Heart left ventricle (tissue), 16 donors: ENCODE results near the gene GMCL1. TPM values are rescaled to one million over a fixed set of nuclear protein-coding genes. Genes with fewer than 3 reads are reported as not detected.

Experiments
- ATAC-seq, 4 donors: fragments of 200-7000 bp; cut with Tn5 transposase; one replicate each; pipeline ENCODE4 v1.9.1; 2020 to 2022; ENCODE audit warnings: moderate library complexity in 4 of 4, mild to moderate bottlenecking in 3 of 4, moderate number of reproducible peaks in 1 of 4
- DNase-seq, 5 donors: peaks; one replicate each; pipeline ENCODE4 v3.0.0-alpha.2; 2020
- H3K27ac ChIP-seq, 12 donors: fragments of 200-600 bp; sonication (generic) in 4 of 12; one replicate each; pipeline versions ENCODE4 v1.5.0 to v1.8.0; 2016 to 2022; ENCODE audit warnings: mild to moderate bottlenecking in 2 of 12
- H3K27me3 ChIP-seq, 9 donors: fragments of 200-600 bp; sonication (generic) in 2 of 9; one replicate each; pipeline versions ENCODE4 v1.5.1 to v1.8.0; 2016 to 2022; ENCODE audit warnings: mild to moderate bottlenecking in 3 of 9
- H3K36me3 ChIP-seq, 9 donors: fragments of 200-600 bp; sonication (generic) in 2 of 9; one replicate each; pipeline versions ENCODE4 v1.5.0 to v1.8.0; 2018 to 2022; ENCODE audit warnings: mild to moderate bottlenecking in 2 of 9
- H3K4me1 ChIP-seq, 12 donors: fragments of 200-600 bp; sonication (generic) in 4 of 12; one replicate each; pipeline versions ENCODE4 v1.5.0 to v1.8.0; 2016 to 2022; ENCODE audit warnings: mild to moderate bottlenecking in 3 of 12
- H3K4me3 ChIP-seq, 12 donors: fragments of 200-600 bp; sonication (generic) in 4 of 12; one replicate each; pipeline versions ENCODE4 v1.5.0 to v1.8.0; 2017 to 2022; ENCODE audit warnings: mild to moderate bottlenecking in 9 of 12, moderate library complexity in 4 of 12
- H3K9me3 ChIP-seq, 12 donors: fragments of 200-600 bp; sonication (generic) in 4 of 12; one replicate each; pipeline versions ENCODE4 v1.5.0 to v1.8.0; 2016 to 2022; ENCODE audit warnings: mild to moderate bottlenecking in 1 of 12
- POLR2A ChIP-seq, 2 donors: fragments of 450-650 bp; IDR thresholded peaks; one replicate each; pipeline ENCODE4 v1.6.1; 2017; ENCODE audit warnings: antibody characterized with exemption in 2 of 2, mild to moderate bottlenecking in 2 of 2, moderate library complexity in 2 of 2
- WGBS, 4 donors: extraction: QIAGEN DNeasy Blood & Tissue Kit in 2 of 4; methylation state at CpG; one replicate each; pipeline versions ENCODE4 v1.1.5 to v1.1.7; 2013 to 2018; 5-methylcytosine and 5-hydroxymethylcytosine counted together
- intact Hi-C, 10 donors: fragments of 100-400 bp; cut with DNase I; formaldehyde crosslinking; loops; one replicate each; pipeline versions ENCODE4 v1.11.1 to v1.14.2; 2022
- polyA plus RNA-seq, 2 donors: library from polyadenylated mRNA; stranded (reverse); fragments of 200-250 nt; gene quantifications; one replicate each; pipeline ENCODE4 v1.2.3, GENCODE V29; 2013
- total RNA-seq, 9 donors: library from RNA; depleted of rRNA in 2 of 9; stranded (reverse); fragments of >200 nt in 2 of 9; fragmentation: NEBNext Ultra II Directional in 3 of 9; extraction: Animal tissue kit (Norgen Biotek cat#: 25700) in 3 of 9; gene quantifications; one replicate each; pipeline versions ENCODE4 v1.1.0 to v1.2.4, GENCODE V29; 2016 to 2023
- TF ChIP-seq, protein P1 (sequence below), 12 donors: fragments of 200-600 bp; sonication (generic) in 4 of 12; IDR thresholded peaks; one replicate each; pipeline versions ENCODE4 v1.5.0 to v1.8.0; 2018 to 2022; ENCODE audit warnings: antibody characterized with exemption in 12 of 12, mild to moderate bottlenecking in 5 of 12
- donor health status: ischemic (EF 13 %, LVEDD 7.1; RV severe dilation, severe dysfunction).
- donor health status: healthy with polysubstance abuse.
- donor health status: DM: no; HTN: yes; CAD: no.
- donor health status: DM: no; HTN: no; CAD: no.
- donor health status: ischemic (EF 25% LVEDD 6.9; RV normal size, moderate dysfunction).
- donor health status: ischemic (EF 25% LVEDD 5.7; RV mildly dilated, moderate dysfunction).
- donor health status: healthy.
- donor health status: DM: yes; HTN: yes; CAD: no.
- donor health status: ischemic (EF 35%, LVEDD 5.7; RV mildly dilated, moderate dysfunction).
- donor health status: nonischemic (EF 11% LVEDD 7.7; RV severe dilation, severe dysfunction).
- donor health status: DM: yes; HTN: yes; CAD: no.
- donor health status: PGD.
- donor health status: ischemic (EF 29% LVEDD 5.4; RV normal size, mild dysfunction).
- donor health status: nonischemic (EF 23%, LVEDD 6.1; RV moderate dilation, normal function).

GMCL1 gene
- total and polyA plus RNA-seq, 11 donors: 1.8 to 7.2 (median 5.0) TPM

DNA sequence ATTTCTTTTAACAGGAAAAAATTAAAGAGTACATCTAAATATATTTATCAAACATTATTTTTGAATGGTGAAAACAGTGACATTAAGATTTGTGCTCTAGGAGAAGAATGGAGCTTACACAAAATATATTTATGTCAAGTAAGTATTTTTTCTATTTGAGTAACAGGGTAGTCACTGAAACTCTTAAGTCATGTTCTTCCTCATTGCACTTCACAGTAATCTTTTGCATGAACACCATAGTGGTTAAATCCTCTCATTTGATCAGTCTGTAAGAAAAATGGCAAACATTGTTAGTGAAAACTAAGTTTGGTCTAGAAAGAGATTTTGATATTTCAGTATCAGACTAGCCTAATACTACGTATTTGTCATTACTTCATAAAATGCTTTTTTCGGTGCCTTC is 8.1 kb downstream of the GMCL1 start:
- peaks cover 0 to 41% (median 30%) of the 10 kb centered on the region in 9 donors for H3K36me3 ChIP-seq
- ATAC-seq: no peak

DNA sequence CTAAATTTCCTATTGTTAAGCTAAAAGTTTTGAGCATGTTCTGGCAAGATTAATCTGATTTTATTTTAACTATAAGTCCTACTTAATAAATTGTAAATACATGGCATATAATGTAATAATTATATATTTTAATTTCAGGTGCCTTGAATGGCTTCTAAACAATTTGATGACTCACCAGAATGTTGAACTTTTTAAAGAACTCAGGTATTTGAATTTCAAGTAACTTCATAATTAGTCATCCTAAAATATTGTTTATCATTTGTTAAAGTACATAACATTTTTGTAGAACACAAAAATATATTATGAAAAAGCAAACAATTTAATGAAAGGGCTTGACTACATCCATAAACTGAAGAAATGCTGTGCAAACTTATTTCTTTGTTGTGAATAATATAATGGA is 14.5 kb downstream of the GMCL1 start:
- no peak for ATAC-seq
- Histone ChIP-seq H3K4me3 (no peak overlapping the region), H3K9me3 (no peaks in the 10 kb centered on the region), H3K27me3 (no peaks in the 10 kb centered on the region), H3K36me3 (peaks cover 0 to 91% (median 79%) of the 10 kb centered on the region in 9 donors), H3K4me1 (no peaks in the 10 kb centered on the region), H3K27ac (no peak overlapping the region)
- intact Hi-C loops: no loop called here
- TF ChIP-seq, protein P1, sequence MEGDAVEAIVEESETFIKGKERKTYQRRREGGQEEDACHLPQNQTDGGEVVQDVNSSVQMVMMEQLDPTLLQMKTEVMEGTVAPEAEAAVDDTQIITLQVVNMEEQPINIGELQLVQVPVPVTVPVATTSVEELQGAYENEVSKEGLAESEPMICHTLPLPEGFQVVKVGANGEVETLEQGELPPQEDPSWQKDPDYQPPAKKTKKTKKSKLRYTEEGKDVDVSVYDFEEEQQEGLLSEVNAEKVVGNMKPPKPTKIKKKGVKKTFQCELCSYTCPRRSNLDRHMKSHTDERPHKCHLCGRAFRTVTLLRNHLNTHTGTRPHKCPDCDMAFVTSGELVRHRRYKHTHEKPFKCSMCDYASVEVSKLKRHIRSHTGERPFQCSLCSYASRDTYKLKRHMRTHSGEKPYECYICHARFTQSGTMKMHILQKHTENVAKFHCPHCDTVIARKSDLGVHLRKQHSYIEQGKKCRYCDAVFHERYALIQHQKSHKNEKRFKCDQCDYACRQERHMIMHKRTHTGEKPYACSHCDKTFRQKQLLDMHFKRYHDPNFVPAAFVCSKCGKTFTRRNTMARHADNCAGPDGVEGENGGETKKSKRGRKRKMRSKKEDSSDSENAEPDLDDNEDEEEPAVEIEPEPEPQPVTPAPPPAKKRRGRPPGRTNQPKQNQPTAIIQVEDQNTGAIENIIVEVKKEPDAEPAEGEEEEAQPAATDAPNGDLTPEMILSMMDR (IDR thresholded peaks at IDR 0.05): no peak
- TF ChIP-seq POLR2A (IDR thresholded peaks at IDR 0.05): no peak
- DNase-seq: no peak

More for the DNA sequence above, 8.1 kb downstream of the GMCL1 start:
- intact Hi-C loops: loop anchor here in 1 of 10 donors (10.0 kb wide), 1 partner anchor 273 kb away; no protein-coding TSS in a partner anchor
- TF ChIP-seq, protein P1 (IDR thresholded peaks at IDR 0.05): no peak
- no peak for TF ChIP-seq POLR2A (IDR thresholded peaks at IDR 0.05)
- no peaks in the 10 kb centered on the region for H3K9me3 ChIP-seq
- H3K27ac ChIP-seq: no peak overlapping the region
- WGBS, 4 donors: 94 to 98% (median 96%) methylated on average over 2 of the region's 2 CpGs
- H3K27me3 ChIP-seq: no peaks in the 10 kb centered on the region
- no peak for DNase-seq
- no peak overlapping the region for H3K4me3 ChIP-seq
- peaks cover 0 to 10% (median 0%) of the 10 kb centered on the region in 12 donors for H3K4me1 ChIP-seq

DNA sequence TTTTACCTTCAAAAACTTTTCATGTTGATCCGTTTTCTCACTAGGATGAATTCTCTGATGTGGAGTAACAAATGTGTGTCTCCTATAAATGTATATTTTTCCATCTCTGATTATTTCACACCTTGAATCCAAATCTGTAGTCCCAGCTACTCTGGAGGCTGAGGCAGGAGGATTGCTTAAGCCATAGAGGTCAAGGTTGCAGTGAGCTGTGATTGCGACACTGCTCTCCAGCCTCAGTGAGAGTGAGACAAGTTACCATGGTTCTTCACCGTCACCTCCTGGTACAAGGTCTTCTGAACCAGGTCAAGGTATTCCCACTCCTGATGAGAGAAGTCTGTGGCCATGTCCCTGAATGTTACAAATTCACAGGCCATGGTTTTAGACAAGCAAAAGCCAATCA is 15.1 kb downstream of the GMCL1 start:
- no peaks in the 10 kb centered on the region for H3K27me3 ChIP-seq
- no peak overlapping the region for H3K27ac ChIP-seq
- no peak overlapping the region for H3K4me3 ChIP-seq
- H3K4me1 ChIP-seq: no peaks in the 10 kb centered on the region
- 97 to 99% (median 98%) methylated on average over 3 of the region's 3 CpGs for WGBS, 4 donors
- H3K36me3 ChIP-seq: peaks cover 0 to 92% (median 79%) of the 10 kb centered on the region in 9 donors
- ATAC-seq (no peak), DNase-seq (no peak)
- intact Hi-C loops: no loop called here
- no peak for TF ChIP-seq POLR2A (IDR thresholded peaks at IDR 0.05)
- TF ChIP-seq, protein P1 (IDR thresholded peaks at IDR 0.05): no peak
- no peaks in the 10 kb centered on the region for H3K9me3 ChIP-seq

DNA sequence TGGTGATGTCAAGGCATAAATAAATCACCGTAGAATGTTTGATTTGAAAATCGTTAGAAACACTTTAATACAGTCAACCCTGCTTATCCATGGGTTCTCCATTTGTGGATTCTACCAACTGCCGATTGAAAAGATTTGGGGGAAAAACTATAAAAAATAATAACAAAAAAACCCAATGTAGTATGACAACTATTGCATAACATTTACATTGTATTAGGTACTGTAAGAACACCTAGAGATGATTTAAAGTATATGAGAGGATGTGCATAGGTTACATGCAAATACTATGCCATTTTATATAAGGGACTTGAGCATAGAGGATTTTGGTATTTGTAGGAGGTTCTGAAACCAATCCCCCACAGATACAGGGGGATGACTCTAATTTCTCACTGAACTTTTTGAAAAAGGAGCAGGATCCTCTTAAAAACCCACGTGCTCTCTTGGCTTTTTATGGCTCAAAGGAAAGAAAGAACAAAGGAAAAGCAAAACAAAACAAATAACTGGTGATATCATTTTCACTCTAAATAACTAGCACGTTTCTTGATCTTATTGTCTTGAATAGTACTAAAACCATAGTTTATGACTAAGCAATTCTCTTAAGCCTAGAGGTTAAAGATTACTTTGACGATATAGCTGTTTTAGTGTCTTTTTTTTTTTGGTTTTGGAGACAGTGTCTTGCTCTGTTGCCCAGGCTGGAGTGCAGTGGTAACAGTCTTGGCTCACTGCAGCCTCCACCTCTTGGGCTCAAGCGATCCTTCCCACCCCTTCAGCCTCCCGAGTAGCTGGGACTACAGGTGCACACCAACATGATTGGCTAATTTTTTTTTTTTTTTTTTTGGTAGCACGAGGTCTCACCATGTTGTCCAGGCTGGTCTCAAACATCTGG is 17.0 kb downstream of the GMCL1 start:
- Histone ChIP-seq H3K36me3 (peaks cover 0 to 92% (median 79%) of the 10 kb centered on the region in 9 donors), H3K27ac (no peak overlapping the region), H3K4me3 (no peak overlapping the region), H3K4me1 (no peaks in the 10 kb centered on the region), H3K27me3 (no peaks in the 10 kb centered on the region), H3K9me3 (no peaks in the 10 kb centered on the region)
- TF ChIP-seq POLR2A (IDR thresholded peaks at IDR 0.05): no peak
- TF ChIP-seq, protein P1 (IDR thresholded peaks at IDR 0.05): no peak
- intact Hi-C loops: no loop called here
- 88 to 94% (median 92%) methylated on average over 9 of the region's 9 CpGs for WGBS, 4 donors
- DNase-seq: no peak
- ATAC-seq: no peak
